Ishikawa (cell line): ENCODE measurements around the gene CD300LF.

Source experiments
- CEBPB ChIP-seq: IDR thresholded peaks from 2 replicates; pipeline ENCODE4 v1.6.1; 2012
- CREB1 ChIP-seq: IDR thresholded peaks from 2 replicates; pipeline ENCODE4 v1.6.1; 2012; ENCODE audit warnings: low read depth
- EGR1 ChIP-seq: IDR thresholded peaks from 2 replicates; pipeline ENCODE4 v1.6.1; 2012
- EP300 ChIP-seq: IDR thresholded peaks from 2 replicates; pipeline ENCODE4 v1.6.1; 2012; ENCODE audit warnings: borderline replicate concordance
- FOXM1 ChIP-seq: IDR thresholded peaks from 2 replicates; pipeline ENCODE4 v1.6.1; 2012; ENCODE audit warnings: low read depth, borderline replicate concordance
- NFIC ChIP-seq: IDR thresholded peaks from 2 replicates; pipeline ENCODE4 v1.6.1; 2012
- RAD21 ChIP-seq: IDR thresholded peaks from 2 replicates; pipeline ENCODE4 v1.6.1; 2012; ENCODE audit warnings: low read depth
- TAF1 ChIP-seq: IDR thresholded peaks from 2 replicates; pipeline ENCODE4 v1.6.1; 2012; ENCODE audit warnings: low read depth, mild to moderate bottlenecking
- TCF12 ChIP-seq: IDR thresholded peaks from 2 replicates; pipeline ENCODE4 v1.6.1; 2012; ENCODE audit warnings: low read depth
- TEAD4 ChIP-seq: IDR thresholded peaks from 2 replicates; pipeline ENCODE4 v1.6.1; 2012
- YY1 ChIP-seq: IDR thresholded peaks from 2 replicates; pipeline ENCODE4 v1.6.1; 2012; ENCODE audit warnings: low read depth
- ZBTB7A ChIP-seq: IDR thresholded peaks from 2 replicates; pipeline ENCODE4 v1.6.1; 2012; ENCODE audit warnings: low read depth
- TF ChIP-seq, protein P1 (sequence below): IDR thresholded peaks from 2 replicates; pipeline ENCODE4 v1.6.1; 2012
- TF ChIP-seq, protein P2 (sequence below): IDR thresholded peaks from 2 replicates; pipeline ENCODE4 v1.6.1; 2012
- TF ChIP-seq, protein P3 (sequence below): IDR thresholded peaks from 2 replicates; pipeline ENCODE4 v1.6.1; 2012; ENCODE audit warnings: low read depth, mild to moderate bottlenecking

CD300LF gene

DNA sequence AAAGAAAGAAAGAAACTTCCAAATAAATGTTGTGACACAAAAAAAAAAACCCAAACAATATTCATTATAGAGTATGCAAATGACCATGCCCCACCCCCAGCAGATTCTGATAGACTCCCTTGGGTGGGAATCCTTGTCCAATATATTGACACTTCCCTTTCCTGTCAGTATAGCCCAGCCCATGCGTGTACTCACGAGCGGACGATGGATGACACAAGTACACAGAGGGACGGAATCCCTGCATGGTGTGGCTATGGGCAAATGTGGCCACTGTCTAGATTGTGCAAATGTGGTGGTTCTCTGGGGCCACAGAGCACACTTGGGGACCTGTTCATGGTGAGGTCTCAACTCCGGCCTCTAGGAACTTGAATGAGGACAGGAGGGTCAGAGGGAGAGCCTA lies 27.4 kb upstream of the CD300LF start:
- no peak for TF ChIP-seq TAF1
- TF ChIP-seq, protein P1, sequence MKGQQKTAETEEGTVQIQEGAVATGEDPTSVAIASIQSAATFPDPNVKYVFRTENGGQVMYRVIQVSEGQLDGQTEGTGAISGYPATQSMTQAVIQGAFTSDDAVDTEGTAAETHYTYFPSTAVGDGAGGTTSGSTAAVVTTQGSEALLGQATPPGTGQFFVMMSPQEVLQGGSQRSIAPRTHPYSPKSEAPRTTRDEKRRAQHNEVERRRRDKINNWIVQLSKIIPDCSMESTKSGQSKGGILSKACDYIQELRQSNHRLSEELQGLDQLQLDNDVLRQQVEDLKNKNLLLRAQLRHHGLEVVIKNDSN: no peak
- TF ChIP-seq, protein P2, sequence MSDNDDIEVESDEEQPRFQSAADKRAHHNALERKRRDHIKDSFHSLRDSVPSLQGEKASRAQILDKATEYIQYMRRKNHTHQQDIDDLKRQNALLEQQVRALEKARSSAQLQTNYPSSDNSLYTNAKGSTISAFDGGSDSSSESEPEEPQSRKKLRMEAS: no peak
- no peak for TF ChIP-seq EP300
- no peak for TF ChIP-seq CEBPB
- no peak for TF ChIP-seq TEAD4
- TF ChIP-seq NFIC: no peak
- no peak for TF ChIP-seq ZBTB7A
- TF ChIP-seq, protein P3, sequence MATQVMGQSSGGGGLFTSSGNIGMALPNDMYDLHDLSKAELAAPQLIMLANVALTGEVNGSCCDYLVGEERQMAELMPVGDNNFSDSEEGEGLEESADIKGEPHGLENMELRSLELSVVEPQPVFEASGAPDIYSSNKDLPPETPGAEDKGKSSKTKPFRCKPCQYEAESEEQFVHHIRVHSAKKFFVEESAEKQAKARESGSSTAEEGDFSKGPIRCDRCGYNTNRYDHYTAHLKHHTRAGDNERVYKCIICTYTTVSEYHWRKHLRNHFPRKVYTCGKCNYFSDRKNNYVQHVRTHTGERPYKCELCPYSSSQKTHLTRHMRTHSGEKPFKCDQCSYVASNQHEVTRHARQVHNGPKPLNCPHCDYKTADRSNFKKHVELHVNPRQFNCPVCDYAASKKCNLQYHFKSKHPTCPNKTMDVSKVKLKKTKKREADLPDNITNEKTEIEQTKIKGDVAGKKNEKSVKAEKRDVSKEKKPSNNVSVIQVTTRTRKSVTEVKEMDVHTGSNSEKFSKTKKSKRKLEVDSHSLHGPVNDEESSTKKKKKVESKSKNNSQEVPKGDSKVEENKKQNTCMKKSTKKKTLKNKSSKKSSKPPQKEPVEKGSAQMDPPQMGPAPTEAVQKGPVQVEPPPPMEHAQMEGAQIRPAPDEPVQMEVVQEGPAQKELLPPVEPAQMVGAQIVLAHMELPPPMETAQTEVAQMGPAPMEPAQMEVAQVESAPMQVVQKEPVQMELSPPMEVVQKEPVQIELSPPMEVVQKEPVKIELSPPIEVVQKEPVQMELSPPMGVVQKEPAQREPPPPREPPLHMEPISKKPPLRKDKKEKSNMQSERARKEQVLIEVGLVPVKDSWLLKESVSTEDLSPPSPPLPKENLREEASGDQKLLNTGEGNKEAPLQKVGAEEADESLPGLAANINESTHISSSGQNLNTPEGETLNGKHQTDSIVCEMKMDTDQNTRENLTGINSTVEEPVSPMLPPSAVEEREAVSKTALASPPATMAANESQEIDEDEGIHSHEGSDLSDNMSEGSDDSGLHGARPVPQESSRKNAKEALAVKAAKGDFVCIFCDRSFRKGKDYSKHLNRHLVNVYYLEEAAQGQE: no peak
- TF ChIP-seq CREB1: no peak
- no peak for TF ChIP-seq TCF12
- TF ChIP-seq RAD21: no peak
- no peak for TF ChIP-seq EGR1

DNA sequence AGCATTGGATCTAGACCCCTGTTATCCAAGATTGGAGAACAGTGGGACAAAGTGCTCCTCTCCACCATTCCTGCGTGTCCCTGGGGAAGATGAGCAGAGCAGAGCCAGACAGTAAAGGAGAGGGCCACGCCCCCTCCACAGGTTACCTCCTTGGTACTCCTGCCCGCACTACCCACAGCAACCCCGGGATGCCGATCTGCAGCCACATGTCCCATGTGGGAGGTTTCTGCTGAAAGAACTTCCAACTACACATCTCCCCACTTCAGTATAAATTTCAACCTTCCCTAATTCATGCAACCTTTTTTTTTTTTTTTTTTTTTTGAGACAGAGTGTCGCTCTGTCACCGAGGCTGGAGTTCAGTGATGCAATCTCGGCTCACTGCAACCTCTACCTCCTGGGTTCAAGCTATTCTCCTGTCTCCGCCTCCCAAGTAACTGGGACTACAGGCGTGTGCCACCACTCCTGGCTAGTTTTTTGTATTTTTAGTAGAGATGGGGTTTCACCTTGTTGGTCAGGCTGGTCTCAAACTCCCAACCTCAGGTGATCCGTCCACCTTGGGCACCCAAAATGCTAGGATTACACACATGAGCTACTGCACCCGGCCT lies 26.6 kb upstream of the CD300LF start:
- TF ChIP-seq, protein P2: no peak
- TF ChIP-seq TAF1: no peak
- TF ChIP-seq, protein P3: no peak
- TF ChIP-seq FOXM1: no peak
- no peak for TF ChIP-seq NFIC
- TF ChIP-seq, protein P1: no peak
- TF ChIP-seq TEAD4: no peak
- no peak for TF ChIP-seq RAD21
- no peak for TF ChIP-seq CEBPB
- TF ChIP-seq CREB1: no peak
- TF ChIP-seq TCF12: no peak
- TF ChIP-seq EGR1: no peak
- TF ChIP-seq YY1: no peak
- no peak for TF ChIP-seq ZBTB7A
- no peak for TF ChIP-seq EP300

DNA sequence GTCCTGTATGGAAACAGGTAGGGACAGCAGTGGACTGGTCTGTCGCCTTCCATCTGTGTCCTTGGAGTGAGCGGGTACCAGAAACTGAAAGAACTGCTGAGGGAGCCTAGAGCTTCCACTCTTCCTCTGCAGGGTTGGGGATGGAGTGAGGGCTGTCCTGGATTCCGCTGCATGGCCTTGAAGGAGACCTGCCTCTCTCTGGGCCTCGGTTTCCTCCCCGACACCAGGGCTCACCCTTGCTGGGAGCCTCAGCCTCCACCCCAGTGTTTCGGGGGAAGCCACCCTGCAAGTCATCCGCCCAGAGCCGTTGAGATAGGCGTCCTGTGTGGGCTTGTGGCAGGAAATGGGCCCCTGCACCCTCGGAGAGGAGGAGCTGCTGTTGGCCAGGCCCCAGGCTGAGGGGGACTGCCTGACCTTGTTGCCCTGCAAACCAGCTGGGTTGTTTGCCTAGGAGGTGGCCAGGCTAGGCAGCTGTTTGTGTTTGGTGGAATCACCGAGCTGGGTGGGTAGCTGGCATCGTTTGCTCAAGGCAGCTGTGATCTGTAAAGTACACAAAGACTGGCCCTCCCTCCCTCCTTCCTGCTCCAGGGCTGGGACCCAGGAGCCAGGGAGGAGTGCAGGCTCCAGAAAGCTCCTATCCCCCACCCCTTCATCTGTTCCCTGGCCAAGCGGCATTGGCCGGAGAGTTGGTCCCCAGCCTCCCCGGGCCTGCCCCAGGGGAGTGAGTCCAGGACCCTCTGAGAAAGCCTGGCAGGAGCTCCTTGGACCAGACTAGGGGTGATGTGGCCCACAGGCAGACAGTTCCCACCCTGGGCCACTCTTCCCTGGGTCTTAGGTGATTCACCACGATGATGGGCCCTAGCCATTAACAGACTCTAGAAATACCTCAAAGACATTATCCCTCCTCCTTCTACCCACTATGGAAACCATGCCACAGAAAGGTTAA lies 25.6 kb upstream of the CD300LF start:
- no peak for TF ChIP-seq NFIC
- no peak for TF ChIP-seq EP300
- TF ChIP-seq TAF1: no peak
- TF ChIP-seq RAD21: no peak
- TF ChIP-seq CREB1: no peak
- TF ChIP-seq ZBTB7A: no peak
- no peak for TF ChIP-seq CEBPB
- TF ChIP-seq TCF12: no peak
- no peak for TF ChIP-seq EGR1
- no peak for TF ChIP-seq FOXM1
- no peak for TF ChIP-seq YY1
- no peak for TF ChIP-seq TEAD4
- TF ChIP-seq, protein P1: no peak
- TF ChIP-seq, protein P2: no peak
- TF ChIP-seq, protein P3: no peak
